Large intestine (tissue), 3 donors: ENCODE measurements around the gene PLLP. TPM values are rescaled to one million over a fixed set of nuclear protein-coding genes. Genes with fewer than 3 reads are reported as not detected.

ENCODE experiments used
- DNase-seq, 2 donors: peaks; one replicate each; pipeline versions ENCODE4 v3.0.0 to v3.0.0-alpha.2; 2013
- H3K27ac ChIP-seq: one replicate; pipeline ENCODE4 v1.5.1; 2013; ENCODE audit warnings: low read length
- H3K27me3 ChIP-seq: 2 replicates; pipeline ENCODE4 v1.6.1; 2013; ENCODE audit warnings: low read length; ENCODE audit not compliant: control insufficient read depth, insufficient read depth
- H3K36me3 ChIP-seq: 2 replicates; pipeline ENCODE4 v1.6.1; 2013; ENCODE audit warnings: low read length; ENCODE audit not compliant: control insufficient read depth, insufficient read depth
- H3K4me1 ChIP-seq: one replicate; pipeline ENCODE4 v1.6.1; 2013; ENCODE audit warnings: low read length; ENCODE audit not compliant: control insufficient read depth, insufficient read depth
- H3K4me3 ChIP-seq: one replicate; pipeline ENCODE4 v1.5.1; 2013; ENCODE audit warnings: low read length
- H3K9me3 ChIP-seq: one replicate; pipeline ENCODE4 v1.6.1; 2013; ENCODE audit warnings: mild to moderate bottlenecking, low read depth, low read length, moderate library complexity; ENCODE audit not compliant: control insufficient read depth
- WGBS: methylation state at CpG from one replicate; pipeline ENCODE4 v1.1.5; 2013; ENCODE audit warnings: low lambda C conversion rate; ENCODE audit not compliant: insufficient coverage; 5-methylcytosine and 5-hydroxymethylcytosine counted together
- polyA plus RNA-seq: library from polyadenylated mRNA; unstranded; fragments of 120-200 nt; gene quantifications from one replicate; pipeline ENCODE4 v1.2.1, GENCODE V29; 2013

Gene PLLP
- polyA plus RNA-seq, 1 donor = 117 TPM

GRCh38 chr16:57316390-57317017, 32.0 kb upstream of the PLLP start:
- Histone ChIP-seq H3K4me3 (no peak overlapping the region), H3K36me3 (no peaks in the 10 kb centered on the region), H3K27ac (no peak overlapping the region), H3K9me3 (no peaks in the 10 kb centered on the region), H3K4me1 (no peaks in the 10 kb centered on the region), H3K27me3 (peaks cover 3% of the 10 kb centered on the region)
- DNase-seq = no peak
- no CpG with 5 or more reads among the region's 3 CpGs for WGBS

DNA sequence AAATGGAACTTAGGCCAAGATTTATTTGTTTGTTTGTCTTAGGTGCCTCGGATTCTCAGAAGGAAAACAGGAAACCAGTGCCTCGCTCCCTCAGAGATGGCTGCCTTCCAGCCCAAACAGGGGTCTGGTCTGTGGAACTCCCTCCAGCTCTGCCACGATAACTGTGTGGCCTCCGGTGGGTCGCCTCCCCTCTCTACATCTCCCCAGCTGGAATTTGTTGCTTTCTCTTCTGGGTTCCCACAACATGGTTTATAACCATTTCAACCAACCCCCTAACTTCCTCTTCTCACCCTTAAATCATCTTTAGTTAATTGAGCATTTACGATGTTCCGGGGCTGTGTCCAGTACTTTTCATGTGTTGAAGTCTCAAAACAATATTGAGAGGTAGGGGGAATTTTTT, 30.9 kb upstream of the PLLP start:
- DNase-seq = no peak
- Histone ChIP-seq H3K27me3 (peaks cover 3% of the 10 kb centered on the region), H3K4me3 (no peak overlapping the region), H3K9me3 (no peaks in the 10 kb centered on the region), H3K4me1 (no peaks in the 10 kb centered on the region), H3K36me3 (no peaks in the 10 kb centered on the region), H3K27ac (no peak overlapping the region)
- WGBS = 90% methylated on average over 2 of the region's 7 CpGs

DNA sequence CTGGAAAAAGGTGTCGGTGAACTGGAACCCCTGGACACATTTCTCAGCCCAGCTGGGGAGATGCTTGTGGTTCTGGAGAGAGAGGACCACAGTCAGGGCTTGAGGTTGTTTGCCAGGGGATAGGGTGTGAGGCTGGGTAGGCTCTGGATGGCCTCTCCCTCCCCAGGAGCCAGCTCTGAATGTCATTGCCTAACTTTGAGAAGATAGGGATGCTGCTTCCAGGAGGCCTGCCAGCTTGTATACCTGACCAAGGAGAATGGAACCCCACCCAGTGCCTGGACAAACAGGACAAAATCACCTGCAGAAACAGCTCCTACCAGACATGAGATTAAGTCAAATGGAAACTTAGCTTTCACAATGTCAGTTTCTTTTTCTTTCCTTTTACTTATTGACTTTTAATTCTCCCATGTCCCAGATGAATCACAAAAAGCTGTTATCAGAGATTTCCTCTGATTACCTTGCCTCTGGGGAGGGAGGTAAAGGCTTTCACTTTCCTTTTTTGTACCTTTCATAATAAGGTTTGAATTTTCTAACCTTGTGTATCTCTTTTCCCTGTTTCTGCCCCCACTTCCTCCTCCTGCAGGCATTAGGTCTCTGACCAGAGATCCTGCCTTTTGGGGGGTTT, 29.8 kb upstream of the PLLP start:
- H3K36me3 ChIP-seq = no peaks in the 10 kb centered on the region
- H3K4me3 ChIP-seq = no peak overlapping the region
- H3K9me3 ChIP-seq = no peaks in the 10 kb centered on the region
- no CpG with 5 or more reads among the region's 1 CpG for WGBS
- H3K27ac ChIP-seq = no peak overlapping the region
- H3K4me1 ChIP-seq = no peaks in the 10 kb centered on the region
- peak; percentile 14 to 45 for DNase-seq
- H3K27me3 ChIP-seq = peaks cover 3% of the 10 kb centered on the region

DNA sequence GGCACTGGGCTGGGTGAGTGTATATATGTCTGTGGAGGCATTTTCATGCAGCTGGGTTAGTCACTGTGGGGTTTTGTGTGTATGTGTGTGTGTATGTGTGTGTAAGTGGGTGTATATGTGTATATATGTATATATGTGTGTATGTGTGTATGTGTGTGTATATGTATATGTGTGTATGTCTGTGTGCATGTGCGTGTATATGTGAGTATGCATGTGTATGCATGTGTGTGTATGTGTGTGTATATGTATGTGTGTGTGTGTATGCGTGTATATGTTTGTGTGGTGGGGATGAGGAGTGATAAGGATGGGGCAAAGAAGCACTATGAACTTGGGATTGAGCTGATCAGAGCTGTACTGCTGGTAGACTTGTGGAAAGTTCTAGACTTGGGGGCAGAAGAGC, 29.0 kb upstream of the PLLP start:
- H3K9me3 ChIP-seq = no peaks in the 10 kb centered on the region
- DNase-seq = no peak
- H3K4me1 ChIP-seq = no peaks in the 10 kb centered on the region
- H3K36me3 ChIP-seq = no peaks in the 10 kb centered on the region
- no peak overlapping the region for H3K4me3 ChIP-seq
- no CpG with 5 or more reads among the region's 2 CpGs for WGBS
- H3K27ac ChIP-seq = no peak overlapping the region
- peaks cover 3% of the 10 kb centered on the region for H3K27me3 ChIP-seq

- DNase-seq = no peak
- WGBS = 20% methylated on average over 1 of the region's 4 CpGs
- H3K9me3 ChIP-seq = no peaks in the 10 kb centered on the region
- H3K27me3 ChIP-seq = peaks cover 3% of the 10 kb centered on the region
- no peak overlapping the region for H3K27ac ChIP-seq
- H3K4me1 ChIP-seq = no peaks in the 10 kb centered on the region
- no peak overlapping the region for H3K4me3 ChIP-seq
- H3K36me3 ChIP-seq = no peaks in the 10 kb centered on the region
Observed at GRCh38 chr16:57310801-57311200, 26.3 kb upstream of the PLLP start.

DNA sequence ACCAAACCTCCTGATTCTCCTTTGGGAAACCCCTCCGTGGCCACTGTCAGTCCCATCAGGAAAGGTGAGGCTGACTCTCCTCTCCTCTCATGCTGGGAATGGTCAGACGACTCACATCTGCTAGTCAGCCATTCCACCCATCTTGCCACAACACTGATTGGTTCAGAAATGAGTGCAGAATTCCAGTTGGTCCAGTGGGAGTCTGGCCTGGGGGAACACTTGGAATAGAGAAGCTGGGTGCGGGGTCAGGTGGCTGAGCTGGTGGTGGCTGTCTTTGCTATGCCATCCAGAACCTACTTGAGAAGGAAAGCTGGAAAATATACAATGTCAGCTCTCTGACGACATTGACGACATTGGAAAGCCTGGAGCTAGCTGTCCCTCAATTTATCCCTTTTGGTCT, 23.6 kb upstream of the PLLP start:
- no CpG with 5 or more reads among the region's 5 CpGs for WGBS
- no peak for DNase-seq
- Histone ChIP-seq H3K4me1 (peaks cover 17% of the 10 kb centered on the region), H3K36me3 (no peaks in the 10 kb centered on the region), H3K9me3 (no peaks in the 10 kb centered on the region), H3K27me3 (peaks cover 3% of the 10 kb centered on the region), H3K27ac (no peak overlapping the region), H3K4me3 (no peak overlapping the region)

DNA sequence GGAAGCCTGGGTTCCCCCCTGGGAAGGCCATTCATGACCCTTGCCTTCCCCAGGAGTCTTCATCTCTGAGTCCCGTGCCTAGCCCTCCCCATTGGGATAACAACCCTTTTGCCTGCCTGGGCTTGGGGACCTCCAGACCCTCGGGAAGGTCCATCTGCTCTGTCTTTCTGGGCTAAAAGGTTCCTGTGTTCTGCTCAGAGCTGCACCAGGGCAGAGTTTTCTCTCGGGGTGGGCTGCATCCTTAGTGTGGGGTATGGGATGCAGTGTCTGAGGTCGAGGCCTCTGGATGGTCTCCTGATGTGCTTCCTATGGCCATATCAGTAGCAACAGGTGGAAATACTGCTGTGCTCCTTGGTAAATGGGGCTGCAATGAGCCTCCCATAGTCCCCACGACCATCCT, 22.9 kb upstream of the PLLP start:
- Histone ChIP-seq H3K9me3 (no peaks in the 10 kb centered on the region), H3K4me1 (peaks cover 17% of the 10 kb centered on the region), H3K36me3 (no peaks in the 10 kb centered on the region), H3K27ac (no peak overlapping the region), H3K4me3 (no peak overlapping the region), H3K27me3 (peaks cover 3% of the 10 kb centered on the region)
- no CpG with 5 or more reads among the region's 5 CpGs for WGBS
- DNase-seq = no peak

DNA sequence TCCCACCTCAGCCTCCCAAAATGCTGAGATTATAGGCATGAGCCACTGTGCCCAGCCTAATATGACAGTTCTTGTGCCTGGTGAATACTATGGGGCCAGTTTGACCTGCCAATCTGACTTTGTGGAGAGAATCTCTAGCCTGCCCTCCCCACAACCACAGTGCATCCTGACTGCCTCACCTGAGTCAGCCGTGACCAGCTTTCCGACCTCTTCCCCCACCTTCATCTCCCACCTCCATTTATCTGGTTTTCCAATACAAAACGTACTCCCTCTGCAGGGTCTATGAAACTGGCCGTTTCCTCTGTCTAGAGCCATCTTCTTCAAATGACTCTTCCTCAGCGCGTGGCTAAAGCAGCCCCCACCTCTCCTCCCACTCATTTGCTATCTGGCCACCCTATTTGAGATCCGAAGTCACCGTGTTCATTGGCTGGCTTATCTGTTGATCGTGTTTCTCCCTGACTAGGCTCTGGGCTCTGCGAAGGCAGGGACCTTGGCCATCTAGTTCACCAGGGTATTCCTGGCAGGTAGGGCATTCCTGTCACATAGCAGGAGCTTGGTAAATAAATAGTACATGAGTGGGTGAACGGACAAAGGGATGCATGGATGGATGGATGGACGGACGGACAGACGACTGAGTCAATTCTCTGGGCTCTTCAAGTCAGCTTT, 22.3 kb upstream of the PLLP start:
- no peaks in the 10 kb centered on the region for H3K9me3 ChIP-seq
- H3K27me3 ChIP-seq = no peaks in the 10 kb centered on the region
- H3K27ac ChIP-seq = no peak overlapping the region
- no peaks in the 10 kb centered on the region for H3K36me3 ChIP-seq
- H3K4me3 ChIP-seq = no peak overlapping the region
- 57% methylated on average over 2 of the region's 14 CpGs for WGBS
- DNase-seq = no peak
- peaks cover 17% of the 10 kb centered on the region for H3K4me1 ChIP-seq

- Histone ChIP-seq H3K4me1 (peaks cover 24% of the 10 kb centered on the region), H3K9me3 (no peaks in the 10 kb centered on the region), H3K4me3 (no peak overlapping the region), H3K36me3 (no peaks in the 10 kb centered on the region), H3K27ac (peak overlapping the region; percentile 17), H3K27me3 (no peaks in the 10 kb centered on the region)
- WGBS = 13% methylated on average over 1 of the region's 8 CpGs
- peak in 1 of 2 donors; percentile 70 for DNase-seq
Observed at GRCh38 chr16:57305159-57305811, 20.8 kb upstream of the PLLP start.

- Histone ChIP-seq H3K4me1 (peaks cover 24% of the 10 kb centered on the region), H3K27ac (peak overlapping the region; percentile 40), H3K4me3 (no peak overlapping the region), H3K27me3 (no peaks in the 10 kb centered on the region), H3K9me3 (no peaks in the 10 kb centered on the region), H3K36me3 (no peaks in the 10 kb centered on the region)
- DNase-seq = peak; percentile 88 to 92
- no CpG with 5 or more reads among the region's 16 CpGs for WGBS
Observed at GRCh38 chr16:57304169-57305061, 19.9 kb upstream of the PLLP start.
